Ascending aorta (tissue), 2 donors: ENCODE measurements around the gene MLH3. TPM values are rescaled to one million over a fixed set of nuclear protein-coding genes. Genes with fewer than 3 reads are reported as not detected.
A peak's percentile ranks its signal among the peaks of the same experiment; 100 is the strongest.

Experiments
- DNase-seq, 2 donors: peaks; one replicate each; pipeline ENCODE4 v3.0.0-alpha.2; 2019; ENCODE audit warnings: low spot score in 2 of 2
- H3K27ac ChIP-seq, 2 donors: fragments of 200-600 bp; sonication (generic); one replicate each; pipeline ENCODE4 v1.5.1; 2016 to 2017; ENCODE audit warnings: mild to moderate bottlenecking in 1 of 2
- H3K27me3 ChIP-seq: fragments of 200-600 bp; sonication (generic); one replicate; pipeline ENCODE4 v1.5.1; 2017
- H3K36me3 ChIP-seq, 2 donors: fragments of 200-600 bp; sonication (generic); one replicate each; pipeline ENCODE4 v1.5.1; 2016
- H3K4me1 ChIP-seq, 2 donors: fragments of 200-600 bp; sonication (generic); one replicate each; pipeline ENCODE4 v1.5.1; 2016 to 2017; ENCODE audit warnings: mild to moderate bottlenecking in 1 of 2
- H3K4me3 ChIP-seq, 2 donors: fragments of 200-600 bp; sonication (generic); one replicate each; pipeline ENCODE4 v1.5.1; 2016 to 2017; ENCODE audit warnings: mild to moderate bottlenecking in 1 of 2
- H3K9me3 ChIP-seq, 2 donors: fragments of 200-600 bp; sonication (generic); one replicate each; pipeline ENCODE4 v1.5.1; 2016
- intact Hi-C: fragments of 100-400 bp; cut with DNase I; formaldehyde crosslinking; loops from one replicate; pipeline ENCODE4 v1.15.1; 2023
- total RNA-seq: library from RNA; depleted of rRNA; stranded (reverse); fragments of >200 nt; gene quantifications from one replicate; pipeline ENCODE4 v1.1.0, GENCODE V29; 2016
- TF ChIP-seq, protein P1 (sequence below), 3 experiments: fragments of 200-600 bp in 2 of 3; fragments of 450-650 bp in 1 of 3; sonication (generic) in 2 of 3; IDR thresholded peaks; one replicate each; pipeline ENCODE4 v1.5.1; 2016 to 2019; ENCODE audit warnings: antibody characterized with exemption in 3 of 3, mild to moderate bottlenecking in 1 of 3, moderate library complexity in 1 of 3

The MLH3 gene
- total RNA-seq: 23.9 TPM

DNA sequence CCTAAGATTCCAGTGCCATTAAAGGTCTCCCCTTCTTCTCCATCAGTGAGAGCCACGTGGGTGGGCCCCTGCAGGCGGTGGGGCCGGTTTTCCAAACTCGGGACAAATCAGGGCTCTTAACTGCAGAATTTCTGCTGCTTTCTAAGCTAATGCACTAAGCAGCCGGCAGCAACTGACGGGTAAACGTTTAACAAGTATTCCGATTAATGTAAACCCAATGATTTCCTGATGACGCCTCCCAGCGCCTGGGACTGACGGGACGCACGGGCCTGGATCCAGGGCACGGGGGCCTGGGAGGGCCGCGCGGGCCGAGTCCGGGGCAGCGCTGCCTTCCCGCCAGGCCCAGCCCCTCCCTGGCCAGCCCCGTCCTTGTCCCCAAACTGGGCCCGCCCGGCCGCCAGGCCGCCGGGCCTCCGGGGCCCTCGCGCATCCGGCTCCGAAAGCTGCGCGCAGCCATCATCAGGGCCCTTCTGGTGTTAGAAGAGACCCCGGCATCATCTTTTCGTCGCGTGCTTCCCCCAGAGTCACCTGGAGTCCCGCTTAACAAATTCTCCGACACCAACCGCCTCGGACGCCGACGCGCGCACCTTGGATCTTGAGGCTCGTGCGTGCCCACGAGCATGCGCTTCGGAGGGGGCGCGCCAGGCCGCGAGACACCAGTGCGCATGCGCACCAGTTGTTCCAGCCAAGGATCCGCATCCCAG lies at the start of gene MLH3:
Gene MLH3 (minus strand): TSS at position 616 of the 704 bp plus-strand sequence. CDS start 1,812 bp downstream, outside the sequence.
- peak within 1 kb of the TSS; percentile 62 to 76 for H3K4me3 ChIP-seq
- peak; percentile 33 to 87 for DNase-seq
- H3K4me1 ChIP-seq: peaks cover 3 to 22% of the 10 kb centered on the region in 2 donors
- TF ChIP-seq, protein P1, sequence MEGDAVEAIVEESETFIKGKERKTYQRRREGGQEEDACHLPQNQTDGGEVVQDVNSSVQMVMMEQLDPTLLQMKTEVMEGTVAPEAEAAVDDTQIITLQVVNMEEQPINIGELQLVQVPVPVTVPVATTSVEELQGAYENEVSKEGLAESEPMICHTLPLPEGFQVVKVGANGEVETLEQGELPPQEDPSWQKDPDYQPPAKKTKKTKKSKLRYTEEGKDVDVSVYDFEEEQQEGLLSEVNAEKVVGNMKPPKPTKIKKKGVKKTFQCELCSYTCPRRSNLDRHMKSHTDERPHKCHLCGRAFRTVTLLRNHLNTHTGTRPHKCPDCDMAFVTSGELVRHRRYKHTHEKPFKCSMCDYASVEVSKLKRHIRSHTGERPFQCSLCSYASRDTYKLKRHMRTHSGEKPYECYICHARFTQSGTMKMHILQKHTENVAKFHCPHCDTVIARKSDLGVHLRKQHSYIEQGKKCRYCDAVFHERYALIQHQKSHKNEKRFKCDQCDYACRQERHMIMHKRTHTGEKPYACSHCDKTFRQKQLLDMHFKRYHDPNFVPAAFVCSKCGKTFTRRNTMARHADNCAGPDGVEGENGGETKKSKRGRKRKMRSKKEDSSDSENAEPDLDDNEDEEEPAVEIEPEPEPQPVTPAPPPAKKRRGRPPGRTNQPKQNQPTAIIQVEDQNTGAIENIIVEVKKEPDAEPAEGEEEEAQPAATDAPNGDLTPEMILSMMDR (IDR thresholded peaks at IDR 0.05): no peak
- no peaks in the 10 kb centered on the region for H3K9me3 ChIP-seq
- peak within 1 kb of the TSS; percentile 90 to 91 for H3K27ac ChIP-seq
- intact Hi-C loops: loop anchor here (1.0 kb wide), 1 partner anchor 18 kb away; the partner anchor contains the start of gene ZC2HC1C
- peaks cover 0 to 4% of the 10 kb centered on the region in 2 donors for H3K36me3 ChIP-seq
- H3K27me3 ChIP-seq: no peaks in the 10 kb centered on the region

DNA sequence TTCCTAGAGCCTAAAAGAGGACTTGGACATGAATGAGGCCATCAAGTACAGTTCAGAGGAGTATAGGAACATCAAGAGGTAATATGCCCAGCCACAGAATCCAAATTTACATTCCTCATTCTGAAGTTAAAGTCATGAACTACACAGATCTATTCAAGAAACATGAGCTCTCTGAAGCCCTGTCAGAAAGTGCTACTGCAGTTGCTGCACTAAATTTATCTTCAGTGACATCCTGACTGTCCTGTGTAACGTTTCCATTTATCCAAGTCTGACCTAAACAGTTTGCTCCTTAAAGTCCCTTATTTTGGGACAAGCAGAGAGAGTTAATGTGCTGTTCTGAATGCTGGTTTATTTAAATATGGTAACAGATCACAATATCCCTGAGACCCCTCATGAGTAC lies 47.4 kb upstream of the MLH3 start:
- TF ChIP-seq, protein P1 (IDR thresholded peaks at IDR 0.05): no peak
- no peak for DNase-seq
- no peaks in the 10 kb centered on the region for H3K4me1 ChIP-seq
- intact Hi-C loops: no loop called here
- no peak overlapping the region for H3K4me3 ChIP-seq
- H3K27me3 ChIP-seq: no peaks in the 10 kb centered on the region
- no peak overlapping the region for H3K27ac ChIP-seq
- no peaks in the 10 kb centered on the region for H3K9me3 ChIP-seq
- H3K36me3 ChIP-seq: peaks cover 67 to 91% of the 10 kb centered on the region in 2 donors

DNA sequence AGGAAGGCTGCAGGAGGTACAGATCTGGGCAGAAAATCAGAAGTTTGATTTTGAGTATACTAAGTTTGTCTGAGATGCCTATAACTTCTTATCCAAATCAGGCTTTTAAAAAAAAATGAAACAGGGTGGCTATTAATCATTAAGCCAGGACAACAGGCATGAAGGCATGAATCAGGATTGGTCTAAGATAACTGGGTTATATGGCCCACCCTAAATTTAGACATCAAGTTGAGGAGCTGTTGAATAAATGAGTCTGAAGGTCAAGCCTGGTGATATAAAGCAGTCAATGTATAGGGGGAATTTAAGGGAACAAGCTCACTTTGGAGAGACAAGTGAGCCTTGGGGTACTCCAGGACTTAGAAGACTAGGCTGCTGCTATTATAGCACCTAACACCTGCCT lies 46.9 kb upstream of the MLH3 start:
- H3K36me3 ChIP-seq: peaks cover 71 to 91% of the 10 kb centered on the region in 2 donors
- H3K27me3 ChIP-seq: no peaks in the 10 kb centered on the region
- no peak overlapping the region for H3K4me3 ChIP-seq
- H3K27ac ChIP-seq: no peak overlapping the region
- TF ChIP-seq, protein P1 (IDR thresholded peaks at IDR 0.05): no peak
- DNase-seq: no peak
- H3K9me3 ChIP-seq: no peaks in the 10 kb centered on the region
- intact Hi-C loops: no loop called here
- no peaks in the 10 kb centered on the region for H3K4me1 ChIP-seq

DNA sequence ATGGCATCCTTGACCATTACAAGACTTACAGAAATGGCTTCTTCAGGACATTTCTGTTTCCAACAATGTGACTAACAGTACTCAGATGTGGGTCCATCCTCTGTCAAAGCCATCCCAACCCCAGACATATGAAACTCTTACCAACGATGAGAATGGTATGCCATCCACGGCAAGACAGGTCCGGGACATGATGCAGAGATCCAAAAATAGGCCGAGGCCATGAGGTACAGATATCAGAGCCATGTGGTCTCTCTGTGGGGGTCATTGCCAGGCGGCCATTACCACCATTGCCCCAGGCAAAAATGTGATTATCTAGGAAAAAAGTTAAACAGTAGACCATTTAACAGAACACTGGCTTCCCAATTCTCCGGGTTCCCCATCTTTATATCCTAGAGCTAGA lies 45.7 kb upstream of the MLH3 start:
- Histone ChIP-seq H3K27ac (no peak overlapping the region), H3K4me3 (no peak overlapping the region), H3K9me3 (no peaks in the 10 kb centered on the region), H3K4me1 (no peaks in the 10 kb centered on the region), H3K36me3 (peaks cover 75 to 93% of the 10 kb centered on the region in 2 donors), H3K27me3 (no peaks in the 10 kb centered on the region)
- TF ChIP-seq, protein P1 (IDR thresholded peaks at IDR 0.05): no peak
- intact Hi-C loops: no loop called here
- no peak for DNase-seq

DNA sequence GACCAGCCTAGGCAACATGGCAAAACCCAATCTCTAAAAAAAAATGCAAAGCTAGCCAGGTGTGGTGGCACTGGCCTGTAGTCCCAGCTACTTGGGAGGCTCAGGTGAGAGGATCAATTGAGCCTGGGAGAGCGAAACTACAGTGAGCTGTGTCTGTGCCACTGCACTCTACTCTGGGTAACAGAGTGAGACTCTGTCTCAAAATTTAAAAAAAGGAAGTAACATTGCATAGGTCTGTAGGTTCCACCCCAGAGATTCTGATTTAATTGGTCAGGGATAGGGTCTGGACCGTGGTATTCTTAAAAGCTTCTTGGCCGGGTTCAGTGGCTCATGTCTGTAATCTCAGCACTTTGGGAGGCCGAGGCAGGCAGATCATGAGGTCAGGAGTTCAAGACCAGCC lies 44.4 kb upstream of the MLH3 start:
- Histone ChIP-seq H3K9me3 (no peaks in the 10 kb centered on the region), H3K4me3 (no peak overlapping the region), H3K36me3 (peaks cover 80 to 91% of the 10 kb centered on the region in 2 donors), H3K4me1 (no peaks in the 10 kb centered on the region), H3K27ac (no peak overlapping the region), H3K27me3 (no peaks in the 10 kb centered on the region)
- TF ChIP-seq, protein P1 (IDR thresholded peaks at IDR 0.05): no peak
- intact Hi-C loops: no loop called here
- DNase-seq: no peak
